ENCODE data around the gene TMEM205. TPM values are rescaled to one million over a fixed set of nuclear protein-coding genes. Genes with fewer than 3 reads are reported as not detected.

TMEM205 gene
- total and polyA plus RNA-seq, 2 of the 13 experiments (the other 11 are each of a cell fraction or from before 2014, with no cell fraction given): 45.5 to 98.7 TPM

DNA sequence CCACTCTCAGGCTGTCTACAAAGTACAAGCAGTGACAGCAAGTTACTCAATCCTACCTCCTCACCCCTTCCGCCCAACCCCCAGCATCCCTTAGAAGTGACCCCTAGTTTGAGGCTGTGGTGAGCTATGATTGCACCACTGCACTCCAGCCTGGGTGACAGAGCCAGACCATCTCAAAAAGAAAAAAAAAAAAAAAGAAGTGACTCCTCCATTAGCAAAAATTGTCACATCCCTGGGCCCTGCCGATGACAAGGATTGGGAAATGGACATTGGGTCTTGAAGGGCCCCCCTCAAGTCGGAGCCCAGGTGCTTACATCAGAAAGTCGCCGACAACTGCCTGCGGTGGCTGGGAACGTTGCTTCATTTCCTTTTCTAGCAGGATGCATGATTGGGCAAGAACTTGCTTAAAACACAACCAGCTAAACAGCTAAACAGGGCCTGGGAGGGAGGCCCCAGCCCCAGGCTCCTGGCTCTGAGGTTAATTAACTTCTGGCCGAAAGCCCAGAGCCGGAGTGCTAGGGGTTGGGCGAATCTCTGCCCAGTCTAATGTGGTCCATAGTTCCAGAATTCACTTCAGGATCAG is 21.9 kb downstream of the TMEM205 start (continued):
- no peak for TF ChIP-seq ATF7 (IDR thresholded peaks at IDR 0.05)
- TF ChIP-seq ATF7 (CRISPR knock-in tag; IDR thresholded peaks at IDR 0.05): 0 out of 2 replicates have a peak, but pooled peaks have one; percentile 23
- TF ChIP-seq ZNF34 (CRISPR knock-in tag; IDR thresholded peaks at IDR 0.05; ENCODE audit: borderline replicate concordance): no peak
- no peak for TF ChIP-seq ZNF44 (CRISPR knock-in tag; IDR thresholded peaks at IDR 0.05)

DNA sequence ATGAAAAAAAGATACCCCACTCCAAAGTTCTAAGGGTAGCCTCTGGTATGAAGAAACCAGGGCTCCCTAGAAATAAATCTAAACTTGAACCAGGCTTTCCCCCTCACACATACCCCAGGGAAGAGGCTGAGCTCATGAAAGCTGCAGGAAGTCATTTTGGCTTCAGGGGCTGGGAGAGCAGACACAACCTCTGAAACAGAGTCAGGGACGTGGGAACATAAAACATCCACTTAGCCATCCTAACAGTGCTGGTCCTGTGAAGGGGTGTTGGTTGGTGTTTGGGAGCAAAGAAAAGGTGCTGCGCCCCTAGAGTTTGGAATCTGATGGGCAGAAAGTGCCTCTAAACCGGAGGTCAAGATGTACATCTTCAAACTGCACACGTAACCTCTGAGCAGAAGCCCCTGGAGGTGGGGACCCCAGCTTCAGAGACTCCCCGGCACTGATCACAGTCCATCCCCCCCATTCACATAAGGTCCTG is 22.4 kb downstream of the TMEM205 start:
- no peaks in the 10 kb centered on the region for H3K79me2 ChIP-seq (ENCODE audit: insufficient read depth, low read length)
- no peaks in the 10 kb centered on the region for H3K27me3 ChIP-seq (ENCODE audit: control insufficient read depth in 1 of 2, insufficient read depth in 2 of 2, low read length in 2 of 2)
- H3K9ac ChIP-seq (ENCODE audit: insufficient read depth, low read depth, low read length): no peak overlapping the region
- CTCF ChIA-PET (ENCODE audit: low intra/inter-chr PET ratio, low total read pairs): no interaction called here
- H3K4me2 ChIP-seq (ENCODE audit: low read depth, low read length): peak overlapping the region; percentile 68
- DNase-seq (ENCODE audit: low spot score) (no peak), ATAC-seq (peak; percentile 45), FAIRE-seq (no peak)
- H2AFZ ChIP-seq (ENCODE audit: low read length): no peak overlapping the region
- H3K36me3 ChIP-seq (replicated peaks in 1 of 2; ENCODE audit: control insufficient read depth in 1 of 2, insufficient read depth in 2 of 2, low read length in 2 of 2): no peaks in the 10 kb centered on the region
- H3K27ac ChIP-seq (ENCODE audit: extremely low read length, insufficient read depth, low read length): no peak overlapping the region
- no peaks in the 10 kb centered on the region for H3K9me3 ChIP-seq (ENCODE audit: low read length)
- intact Hi-C loops (cut with micrococcal nuclease; ENCODE audit: unreplicated experiment): no loop called here
- 3% methylated on average over 5 of the region's 5 CpGs for WGBS (ENCODE audit: low lambda C conversion rate)
- BruUV-seq (replicated peaks): no TSS peak
- H4K20me1 ChIP-seq (ENCODE audit: insufficient read depth, low read length): no peaks in the 10 kb centered on the region
- H3K4me3 ChIP-seq (replicated peaks in 1 of 3; ENCODE audit: insufficient read depth in 1 of 3, low read depth in 2 of 3, low read length in 3 of 3): peak overlapping the region; percentile 25 to 51 (median 47); a peak in 4 of 6 replicates
- H3K4me1 ChIP-seq (ENCODE audit: insufficient read depth, low read length): peaks cover 35% of the 10 kb centered on the region
- in situ Hi-C loops (cut with HindIII; ENCODE audit: extremely low pct_ligation_motif_present, low pct_unique_long_range_greater_than_20kb): no loop called here
- POLR2A ChIA-PET: interaction anchor here (1.0 to 2.3 kb wide), 4 partner anchors 9 to 51 kb away, joined by 4 to 10 read pairs (median 4); partner anchors contain the start of genes CCDC159, RAB3D, SWSAP1 and TMEM205
- TF ChIP-seq, protein P1, sequence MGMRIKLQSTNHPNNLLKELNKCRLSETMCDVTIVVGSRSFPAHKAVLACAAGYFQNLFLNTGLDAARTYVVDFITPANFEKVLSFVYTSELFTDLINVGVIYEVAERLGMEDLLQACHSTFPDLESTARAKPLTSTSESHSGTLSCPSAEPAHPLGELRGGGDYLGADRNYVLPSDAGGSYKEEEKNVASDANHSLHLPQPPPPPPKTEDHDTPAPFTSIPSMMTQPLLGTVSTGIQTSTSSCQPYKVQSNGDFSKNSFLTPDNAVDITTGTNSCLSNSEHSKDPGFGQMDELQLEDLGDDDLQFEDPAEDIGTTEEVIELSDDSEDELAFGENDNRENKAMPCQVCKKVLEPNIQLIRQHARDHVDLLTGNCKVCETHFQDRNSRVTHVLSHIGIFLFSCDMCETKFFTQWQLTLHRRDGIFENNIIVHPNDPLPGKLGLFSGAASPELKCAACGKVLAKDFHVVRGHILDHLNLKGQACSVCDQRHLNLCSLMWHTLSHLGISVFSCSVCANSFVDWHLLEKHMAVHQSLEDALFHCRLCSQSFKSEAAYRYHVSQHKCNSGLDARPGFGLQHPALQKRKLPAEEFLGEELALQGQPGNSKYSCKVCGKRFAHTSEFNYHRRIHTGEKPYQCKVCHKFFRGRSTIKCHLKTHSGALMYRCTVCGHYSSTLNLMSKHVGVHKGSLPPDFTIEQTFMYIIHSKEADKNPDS (CRISPR knock-in tag; IDR thresholded peaks at IDR 0.05): no peak
- TF ChIP-seq CHCHD3 (CRISPR knock-in tag; IDR thresholded peaks at IDR 0.05) (no peak), ZEB1 (IDR thresholded peaks at IDR 0.05; ENCODE audit: insufficient replicate concordance, low read depth) (no peak), LCORL (IDR thresholded peaks at IDR 0.05) (no peak), LCORL (CRISPR knock-in tag; IDR thresholded peaks at IDR 0.05) (no peak), ZNF746 (CRISPR knock-in tag; IDR thresholded peaks at IDR 0.05) (no peak), ZNF572 (CRISPR knock-in tag; IDR thresholded peaks at IDR 0.05) (no peak), ZSCAN29 (CRISPR knock-in tag; conservative IDR thresholded peaks at IDR 0.05) (0 out of 2 replicates have a peak, but pooled peaks have one; percentile 22), TEAD3 (CRISPR knock-in tag; optimal IDR thresholded peaks at IDR 0.05; ENCODE audit: borderline replicate concordance) (peak; percentile 73), ZNF33A (CRISPR knock-in tag; IDR thresholded peaks at IDR 0.05; ENCODE audit: borderline replicate concordance) (no peak)
- TF ChIP-seq, protein P2, sequence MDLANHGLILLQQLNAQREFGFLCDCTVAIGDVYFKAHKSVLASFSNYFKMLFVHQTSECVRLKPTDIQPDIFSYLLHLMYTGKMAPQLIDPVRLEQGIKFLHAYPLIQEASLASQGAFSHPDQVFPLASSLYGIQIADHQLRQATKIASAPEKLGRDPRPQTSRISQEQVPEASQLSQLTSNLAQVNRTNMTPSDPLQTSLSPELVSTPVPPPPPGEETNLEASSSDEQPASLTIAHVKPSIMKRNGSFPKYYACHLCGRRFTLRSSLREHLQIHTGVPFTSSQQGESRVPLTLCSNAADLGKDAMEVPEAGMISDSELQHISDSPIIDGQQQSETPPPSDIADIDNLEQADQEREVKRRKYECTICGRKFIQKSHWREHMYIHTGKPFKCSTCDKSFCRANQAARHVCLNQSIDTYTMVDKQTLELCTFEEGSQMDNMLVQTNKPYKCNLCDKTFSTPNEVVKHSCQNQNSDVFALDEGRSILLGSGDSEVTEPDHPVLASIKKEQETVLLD (CRISPR knock-in tag; IDR thresholded peaks at IDR 0.05; ENCODE audit: low read depth): no peak
- TF ChIP-seq, protein P3, sequence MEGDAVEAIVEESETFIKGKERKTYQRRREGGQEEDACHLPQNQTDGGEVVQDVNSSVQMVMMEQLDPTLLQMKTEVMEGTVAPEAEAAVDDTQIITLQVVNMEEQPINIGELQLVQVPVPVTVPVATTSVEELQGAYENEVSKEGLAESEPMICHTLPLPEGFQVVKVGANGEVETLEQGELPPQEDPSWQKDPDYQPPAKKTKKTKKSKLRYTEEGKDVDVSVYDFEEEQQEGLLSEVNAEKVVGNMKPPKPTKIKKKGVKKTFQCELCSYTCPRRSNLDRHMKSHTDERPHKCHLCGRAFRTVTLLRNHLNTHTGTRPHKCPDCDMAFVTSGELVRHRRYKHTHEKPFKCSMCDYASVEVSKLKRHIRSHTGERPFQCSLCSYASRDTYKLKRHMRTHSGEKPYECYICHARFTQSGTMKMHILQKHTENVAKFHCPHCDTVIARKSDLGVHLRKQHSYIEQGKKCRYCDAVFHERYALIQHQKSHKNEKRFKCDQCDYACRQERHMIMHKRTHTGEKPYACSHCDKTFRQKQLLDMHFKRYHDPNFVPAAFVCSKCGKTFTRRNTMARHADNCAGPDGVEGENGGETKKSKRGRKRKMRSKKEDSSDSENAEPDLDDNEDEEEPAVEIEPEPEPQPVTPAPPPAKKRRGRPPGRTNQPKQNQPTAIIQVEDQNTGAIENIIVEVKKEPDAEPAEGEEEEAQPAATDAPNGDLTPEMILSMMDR (CRISPR knock-in tag; IDR thresholded peaks at IDR 0.05): peak; percentile 27; the same call in 1 of the 2 replicates
- TF ChIP-seq, protein P4, sequence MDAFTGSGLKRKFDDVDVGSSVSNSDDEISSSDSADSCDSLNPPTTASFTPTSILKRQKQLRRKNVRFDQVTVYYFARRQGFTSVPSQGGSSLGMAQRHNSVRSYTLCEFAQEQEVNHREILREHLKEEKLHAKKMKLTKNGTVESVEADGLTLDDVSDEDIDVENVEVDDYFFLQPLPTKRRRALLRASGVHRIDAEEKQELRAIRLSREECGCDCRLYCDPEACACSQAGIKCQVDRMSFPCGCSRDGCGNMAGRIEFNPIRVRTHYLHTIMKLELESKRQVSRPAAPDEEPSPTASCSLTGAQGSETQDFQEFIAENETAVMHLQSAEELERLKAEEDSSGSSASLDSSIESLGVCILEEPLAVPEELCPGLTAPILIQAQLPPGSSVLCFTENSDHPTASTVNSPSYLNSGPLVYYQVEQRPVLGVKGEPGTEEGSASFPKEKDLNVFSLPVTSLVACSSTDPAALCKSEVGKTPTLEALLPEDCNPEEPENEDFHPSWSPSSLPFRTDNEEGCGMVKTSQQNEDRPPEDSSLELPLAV (CRISPR knock-in tag; conservative IDR thresholded peaks at IDR 0.05; ENCODE audit: low read depth): no peak
